ENCODE data around the gene SGK1.

- TF ChIP-seq CTCF (IDR thresholded peaks at IDR 0.05) (no peak), POLR2A (IDR thresholded peaks at IDR 0.05) (no peak), EP300 (IDR thresholded peaks at IDR 0.05; ENCODE audit: low read depth) (no peak)
These were observed 110.5 kb downstream of the SGK1 start for GRCh38 chr6:134207421-134207820.
